ENCODE measurements around the gene STARD5. TPM values are rescaled to one million over a fixed set of nuclear protein-coding genes. Genes with fewer than 3 reads are reported as not detected.

Gene STARD5
- polyA plus RNA-seq, 1 experiment = 19.0 TPM

- H3K4me3 ChIP-seq (ENCODE audit: low read depth, low read length) = no peak overlapping the region
- ChIA-PET CTCF (no interaction called here), POLR2A (no interaction called here)
- TF ChIP-seq CTCF (IDR thresholded peaks at IDR 0.05; ENCODE audit: low read depth, low read length) = no peak
- no peaks in the 10 kb centered on the region for H3K9me3 ChIP-seq (ENCODE audit: control insufficient read depth, insufficient read depth, low read length)
- no peak overlapping the region for H3K27ac ChIP-seq (ENCODE audit: low read depth, low read length)
- DNase-seq (ENCODE audit: low read depth, low spot score) = no peak
- peaks cover 12% of the 10 kb centered on the region for H3K27me3 ChIP-seq (ENCODE audit: control insufficient read depth, insufficient read depth, low read length)
Measured at GRCh38 chr15:81347910-81348309, 24.0 kb upstream of the STARD5 start.

- H3K27ac ChIP-seq (ENCODE audit: low read depth, low read length) = no peak overlapping the region
- TF ChIP-seq CTCF (IDR thresholded peaks at IDR 0.05; ENCODE audit: low read depth, low read length) = no peak
- DNase-seq (ENCODE audit: low read depth, low spot score) = no peak
- no peaks in the 10 kb centered on the region for H3K9me3 ChIP-seq (ENCODE audit: control insufficient read depth, insufficient read depth, low read length)
- no peak overlapping the region for H3K4me3 ChIP-seq (ENCODE audit: low read depth, low read length)
- CTCF ChIA-PET = no interaction called here
- POLR2A ChIA-PET = no interaction called here
- H3K27me3 ChIP-seq (ENCODE audit: control insufficient read depth, insufficient read depth, low read length) = peaks cover 12% of the 10 kb centered on the region
Measured at GRCh38 chr15:81346611-81347010, 22.7 kb upstream of the STARD5 start.

- Histone ChIP-seq H3K27ac (ENCODE audit: low read depth, low read length) (no peak overlapping the region), H3K9me3 (ENCODE audit: control insufficient read depth, insufficient read depth, low read length) (no peaks in the 10 kb centered on the region), H3K4me3 (ENCODE audit: low read depth, low read length) (no peak overlapping the region), H3K27me3 (ENCODE audit: control insufficient read depth, insufficient read depth, low read length) (peaks cover 12% of the 10 kb centered on the region)
- no peak for DNase-seq (ENCODE audit: low read depth, low spot score)
- TF ChIP-seq CTCF (IDR thresholded peaks at IDR 0.05; ENCODE audit: low read depth, low read length) = no peak
- ChIA-PET CTCF (interaction anchor here (0.6 to 1.2 kb wide), 2 partner anchors 57 to 68 kb away, joined by 3 to 5 read pairs; no protein-coding TSS in a partner anchor), POLR2A (interaction anchor here (0.7 kb wide), 1 partner anchor 77 kb away, joined by 3 read pairs; no protein-coding TSS in a partner anchor)
Measured at GRCh38 chr15:81343371-81343770, 19.4 kb upstream of the STARD5 start.

- DNase-seq (ENCODE audit: low read depth, low spot score) = no peak
- POLR2A ChIA-PET = no interaction called here
- no peak overlapping the region for H3K4me3 ChIP-seq (ENCODE audit: low read depth, low read length)
- H3K27ac ChIP-seq (ENCODE audit: low read depth, low read length) = no peak overlapping the region
- CTCF ChIA-PET = no interaction called here
- no peak for TF ChIP-seq CTCF (IDR thresholded peaks at IDR 0.05; ENCODE audit: low read depth, low read length)
- peaks cover 7% of the 10 kb centered on the region for H3K27me3 ChIP-seq (ENCODE audit: control insufficient read depth, insufficient read depth, low read length)
- no peaks in the 10 kb centered on the region for H3K9me3 ChIP-seq (ENCODE audit: control insufficient read depth, insufficient read depth, low read length)
Measured at GRCh38 chr15:81341351-81341750, 17.4 kb upstream of the STARD5 start.

GRCh38 chr15:81339851-81340250, 15.9 kb upstream of the STARD5 start:
- Histone ChIP-seq H3K9me3 (ENCODE audit: control insufficient read depth, insufficient read depth, low read length) (no peaks in the 10 kb centered on the region), H3K4me3 (ENCODE audit: low read depth, low read length) (no peak overlapping the region), H3K27me3 (ENCODE audit: control insufficient read depth, insufficient read depth, low read length) (peaks cover 7% of the 10 kb centered on the region), H3K27ac (ENCODE audit: low read depth, low read length) (no peak overlapping the region)
- no peak for DNase-seq (ENCODE audit: low read depth, low spot score)
- CTCF ChIA-PET = no interaction called here
- POLR2A ChIA-PET = no interaction called here
- TF ChIP-seq CTCF (IDR thresholded peaks at IDR 0.05; ENCODE audit: low read depth, low read length) = no peak

All from AG04450 (cell line).